SK-N-MC (cell line): Measurements from ENCODE around the gene OCA2.

Experiments used
- EZH2 ChIP-seq: fragments of 200-600 bp; sonication (generic); IDR thresholded peaks from one replicate; pipeline ENCODE4 v1.6.1; 2017; ENCODE audit warnings: antibody characterized with exemption
- FOXP2 ChIP-seq: optimal IDR thresholded peaks from 2 replicates; pipeline ENCODE3; 2011; ENCODE audit warnings: mild to moderate bottlenecking, moderate library complexity; ENCODE audit not compliant: insufficient read depth; ENCODE audit errors: extremely low read length, control extremely low read depth
- POLR2AphosphoS5 ChIP-seq: IDR thresholded peaks from 2 replicates; pipeline ENCODE4 v1.6.1; 2012; ENCODE audit warnings: mild to moderate bottlenecking, low read depth, low read length, borderline replicate concordance

DNA sequence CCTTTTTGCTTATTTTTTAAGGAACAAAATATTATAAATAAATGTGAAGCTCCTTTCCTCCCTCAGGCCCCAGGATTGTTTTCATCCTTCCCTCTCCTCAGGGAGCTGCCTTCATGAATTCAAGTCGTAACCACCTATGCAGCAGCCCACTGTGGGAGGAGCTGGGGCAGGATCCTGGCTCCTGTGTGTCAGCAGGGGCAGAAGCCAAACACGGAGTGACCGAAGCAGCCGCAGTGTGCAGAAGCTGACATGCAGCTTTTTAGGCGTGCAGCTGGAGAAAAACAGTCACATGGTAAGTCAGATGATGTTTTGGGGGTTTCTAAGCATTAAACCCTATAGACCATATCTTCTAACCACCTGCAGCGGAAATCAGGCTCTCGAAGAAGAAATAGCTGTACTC is 231.3 kb downstream of the OCA2 start:
- no peak for TF ChIP-seq POLR2AphosphoS5
- no peak for TF ChIP-seq FOXP2
- no peak for TF ChIP-seq EZH2
